Heart left ventricle (tissue), 13 donors: Measurements from ENCODE around the gene KCNJ1.
A peak's percentile ranks its signal among the peaks of the same experiment; 100 is the strongest.

Experiments
- CTCF ChIP-seq, 12 donors: fragments of 200-600 bp; sonication (generic) in 4 of 12; IDR thresholded peaks; one replicate each; pipeline versions ENCODE4 v1.5.0 to v1.8.0; 2018 to 2022; ENCODE audit warnings: antibody characterized with exemption in 12 of 12, mild to moderate bottlenecking in 5 of 12
- POLR2A ChIP-seq, 2 donors: fragments of 450-650 bp; IDR thresholded peaks; one replicate each; pipeline ENCODE4 v1.6.1; 2017; ENCODE audit warnings: antibody characterized with exemption in 2 of 2, mild to moderate bottlenecking in 2 of 2, moderate library complexity in 2 of 2
- donor health status: ischemic (EF 13 %, LVEDD 7.1; RV severe dilation, severe dysfunction).
- donor health status: DM: no; HTN: yes; CAD: no.
- donor health status: DM: no; HTN: no; CAD: no.
- donor health status: ischemic (EF 25% LVEDD 6.9; RV normal size, moderate dysfunction).
- donor health status: ischemic (EF 25% LVEDD 5.7; RV mildly dilated, moderate dysfunction).
- donor health status: ischemic (EF 35%, LVEDD 5.7; RV mildly dilated, moderate dysfunction).
- donor health status: nonischemic (EF 11% LVEDD 7.7; RV severe dilation, severe dysfunction).
- donor health status: DM: yes; HTN: yes; CAD: no.
- donor health status: PGD.
- donor health status: ischemic (EF 29% LVEDD 5.4; RV normal size, mild dysfunction).
- donor health status: nonischemic (EF 23%, LVEDD 6.1; RV moderate dilation, normal function).

- peak in 1 of 12 donors; percentile 21 for TF ChIP-seq CTCF (IDR thresholded peaks at IDR 0.05)
- no peak for TF ChIP-seq POLR2A (IDR thresholded peaks at IDR 0.05)
Measured at GRCh38 chr11:128906185-128907050, 39.3 kb upstream of the KCNJ1 start.
